ENCODE measurements around the gene CSNK2A3.
"Not testable (repeated sequence)": the region's sequence is repeated elsewhere in the genome, so short reads cannot be mapped to it uniquely, and the experiment has no call there.

GRCh38 chr11:11351851-11352250 is 1.2 kb downstream of the CSNK2A3 start:
- TF ChIP-seq EGR1 (IDR thresholded peaks at IDR 0.05; ENCODE audit: low read depth); CTCF (IDR thresholded peaks at IDR 0.05 in 2 of 3, conservative IDR thresholded peaks at IDR 0.05 in 1 of 3; ENCODE audit: borderline replicate concordance in 1 of 3, insufficient read depth in 1 of 3, low read depth in 2 of 3, low read length in 2 of 3); EZH2 (IDR thresholded peaks at IDR 0.05); POLR2AphosphoS5 (IDR thresholded peaks at IDR 0.05; ENCODE audit: low read depth, low read length); EZH2phosphoT487 (IDR thresholded peaks at IDR 0.05; ENCODE audit: borderline replicate concordance); SP1 (IDR thresholded peaks at IDR 0.05; ENCODE audit: low read depth); POLR2A (IDR thresholded peaks at IDR 0.05; ENCODE audit: borderline replicate concordance, extremely low read depth, insufficient read depth, insufficient read length); RAD21 (IDR thresholded peaks at IDR 0.05; ENCODE audit: low read depth): not testable (repeated sequence)
